Transverse colon (tissue), 3 donors: Measurements from ENCODE around the gene TP53BP2.

Source experiments
- POLR2A ChIP-seq: fragments of 450-650 bp; IDR thresholded peaks from one replicate; pipeline ENCODE4 v1.6.1; 2016; ENCODE audit warnings: antibody characterized with exemption, mild to moderate bottlenecking, moderate library complexity
- TF ChIP-seq, protein P1 (sequence below), 5 experiments: fragments of 200-600 bp in 3 of 5; fragments of 450-650 bp in 2 of 5; sonication (generic) in 3 of 5; IDR thresholded peaks; 1 replicate in 2 of 5; 2 replicates in 3 of 5; pipeline ENCODE4 v1.5.1; 2016 to 2017; ENCODE audit warnings: antibody characterized with exemption in 5 of 5, inconsistent platforms in 3 of 5, mild to moderate bottlenecking in 2 of 5, moderate library complexity in 1 of 5

DNA sequence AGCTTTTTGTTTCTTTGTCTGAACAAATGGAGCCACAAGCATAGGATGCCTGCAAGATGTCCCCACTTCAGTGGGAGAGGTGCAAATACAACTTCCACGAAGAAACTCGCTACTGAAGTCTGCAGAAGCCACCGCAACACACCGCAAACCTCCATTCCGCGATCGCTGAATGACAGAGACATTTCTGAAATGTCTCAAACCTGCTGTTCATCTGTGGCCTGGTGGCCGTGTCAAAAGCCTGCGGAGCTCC, 1.0 kb downstream of the TP53BP2 start:
- TF ChIP-seq, protein P1, sequence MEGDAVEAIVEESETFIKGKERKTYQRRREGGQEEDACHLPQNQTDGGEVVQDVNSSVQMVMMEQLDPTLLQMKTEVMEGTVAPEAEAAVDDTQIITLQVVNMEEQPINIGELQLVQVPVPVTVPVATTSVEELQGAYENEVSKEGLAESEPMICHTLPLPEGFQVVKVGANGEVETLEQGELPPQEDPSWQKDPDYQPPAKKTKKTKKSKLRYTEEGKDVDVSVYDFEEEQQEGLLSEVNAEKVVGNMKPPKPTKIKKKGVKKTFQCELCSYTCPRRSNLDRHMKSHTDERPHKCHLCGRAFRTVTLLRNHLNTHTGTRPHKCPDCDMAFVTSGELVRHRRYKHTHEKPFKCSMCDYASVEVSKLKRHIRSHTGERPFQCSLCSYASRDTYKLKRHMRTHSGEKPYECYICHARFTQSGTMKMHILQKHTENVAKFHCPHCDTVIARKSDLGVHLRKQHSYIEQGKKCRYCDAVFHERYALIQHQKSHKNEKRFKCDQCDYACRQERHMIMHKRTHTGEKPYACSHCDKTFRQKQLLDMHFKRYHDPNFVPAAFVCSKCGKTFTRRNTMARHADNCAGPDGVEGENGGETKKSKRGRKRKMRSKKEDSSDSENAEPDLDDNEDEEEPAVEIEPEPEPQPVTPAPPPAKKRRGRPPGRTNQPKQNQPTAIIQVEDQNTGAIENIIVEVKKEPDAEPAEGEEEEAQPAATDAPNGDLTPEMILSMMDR (IDR thresholded peaks at IDR 0.05): no peak
- no peak for TF ChIP-seq POLR2A
